Prostate gland (tissue), 2 donors: ENCODE measurements around the gene FNDC3B. TPM values are rescaled to one million over a fixed set of nuclear protein-coding genes. Genes with fewer than 3 reads are reported as not detected.
A peak's percentile ranks its signal among the peaks of the same experiment; 100 is the strongest.

Experiments
- DNase-seq: peaks from one replicate; pipeline ENCODE4 v3.0.0-alpha.2; 2019; ENCODE audit warnings: low spot score
- H3K27ac ChIP-seq, 2 donors: fragments of 200-600 bp; sonication (generic); 2 replicates each; pipeline ENCODE4 v1.5.1; 2017 to 2019
- H3K27me3 ChIP-seq: fragments of 200-600 bp; sonication (generic); replicated peaks from 2 replicates; pipeline ENCODE4 v1.5.1; 2019; ENCODE audit not compliant: insufficient read depth
- H3K36me3 ChIP-seq, 2 donors: fragments of 200-600 bp; sonication (generic); 1 replicate in 1 of 2; 2 replicates in 1 of 2; pipeline versions ENCODE4 v1.5.1 to v1.8.1; 2017 to 2019
- H3K4me1 ChIP-seq: fragments of 200-600 bp; sonication (generic); replicated peaks from 2 replicates; pipeline ENCODE4 v1.5.1; 2019
- H3K4me3 ChIP-seq, 2 donors: fragments of 200-600 bp; sonication (generic); 2 replicates each; pipeline ENCODE4 v1.5.1; 2017 to 2019
- H3K9me3 ChIP-seq: fragments of 200-600 bp; sonication (generic); 2 replicates; pipeline ENCODE4 v1.5.1; 2017
- POLR2A ChIP-seq: fragments of 450-650 bp; IDR thresholded peaks from one replicate; pipeline ENCODE4 v1.6.1; 2016; ENCODE audit warnings: antibody characterized with exemption, mild to moderate bottlenecking
- POLR2AphosphoS5 ChIP-seq: sonication (generic); formaldehyde crosslinking; IDR thresholded peaks from one replicate; pipeline ENCODE4 v1.6.1; 2017; ENCODE audit warnings: antibody characterized with exemption
- WGBS: methylation state at CpG from one replicate; pipeline ENCODE4 v1.1.5; 2018; 5-methylcytosine and 5-hydroxymethylcytosine counted together
- intact Hi-C: fragments of 100-400 bp; cut with DNase I; formaldehyde crosslinking; loops from one replicate; pipeline ENCODE4 v1.14.2; 2022
- total RNA-seq, 2 donors: library from RNA; depleted of rRNA; stranded (reverse); fragments of >200 nt; gene quantifications; one replicate each; pipeline ENCODE4 v1.1.0, GENCODE V29; 2016
- TF ChIP-seq, protein P1 (sequence below), 4 experiments: fragments of 200-600 bp in 2 of 4; fragments of 450-650 bp in 2 of 4; sonication (generic) in 2 of 4; IDR thresholded peaks; 1 replicate in 3 of 4; 2 replicates in 1 of 4; pipeline ENCODE4 v1.5.1; 2016 to 2019; ENCODE audit warnings: antibody characterized with exemption in 4 of 4, mild to moderate bottlenecking in 2 of 4, moderate library complexity in 2 of 4

The FNDC3B gene
- total RNA-seq, 2 donors from 2014 or later, result 35.9 to 62.4 TPM

DNA sequence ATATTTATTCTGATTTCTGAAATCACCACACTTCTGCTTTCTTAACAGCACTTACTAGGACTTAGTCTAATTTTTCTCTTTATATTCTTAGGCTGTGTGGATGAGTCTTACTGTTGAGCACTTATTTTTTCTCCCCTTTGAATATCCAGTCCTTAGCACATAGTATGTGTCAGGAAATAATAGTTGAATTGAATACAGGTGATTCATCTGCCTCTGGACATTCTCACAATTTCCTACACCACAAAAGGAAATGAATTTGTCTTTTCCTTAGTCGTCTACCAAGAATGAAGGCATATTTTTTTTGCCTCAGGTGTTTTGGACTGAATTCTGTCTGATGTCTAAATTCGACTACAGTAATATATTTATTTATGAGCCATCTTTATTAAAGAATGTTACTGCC lies 204.6 kb downstream of the FNDC3B start:
- H3K4me1 ChIP-seq, result no peaks in the 10 kb centered on the region
- H3K27me3 ChIP-seq, result no peaks in the 10 kb centered on the region
- no peaks in the 10 kb centered on the region for H3K9me3 ChIP-seq
- WGBS, result 45% methylated on average over 2 of the region's 2 CpGs
- intact Hi-C loops, result no loop called here
- H3K4me3 ChIP-seq, result no peak overlapping the region
- TF ChIP-seq POLR2A (no peak), POLR2AphosphoS5 (no peak)
- TF ChIP-seq, protein P1, sequence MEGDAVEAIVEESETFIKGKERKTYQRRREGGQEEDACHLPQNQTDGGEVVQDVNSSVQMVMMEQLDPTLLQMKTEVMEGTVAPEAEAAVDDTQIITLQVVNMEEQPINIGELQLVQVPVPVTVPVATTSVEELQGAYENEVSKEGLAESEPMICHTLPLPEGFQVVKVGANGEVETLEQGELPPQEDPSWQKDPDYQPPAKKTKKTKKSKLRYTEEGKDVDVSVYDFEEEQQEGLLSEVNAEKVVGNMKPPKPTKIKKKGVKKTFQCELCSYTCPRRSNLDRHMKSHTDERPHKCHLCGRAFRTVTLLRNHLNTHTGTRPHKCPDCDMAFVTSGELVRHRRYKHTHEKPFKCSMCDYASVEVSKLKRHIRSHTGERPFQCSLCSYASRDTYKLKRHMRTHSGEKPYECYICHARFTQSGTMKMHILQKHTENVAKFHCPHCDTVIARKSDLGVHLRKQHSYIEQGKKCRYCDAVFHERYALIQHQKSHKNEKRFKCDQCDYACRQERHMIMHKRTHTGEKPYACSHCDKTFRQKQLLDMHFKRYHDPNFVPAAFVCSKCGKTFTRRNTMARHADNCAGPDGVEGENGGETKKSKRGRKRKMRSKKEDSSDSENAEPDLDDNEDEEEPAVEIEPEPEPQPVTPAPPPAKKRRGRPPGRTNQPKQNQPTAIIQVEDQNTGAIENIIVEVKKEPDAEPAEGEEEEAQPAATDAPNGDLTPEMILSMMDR (IDR thresholded peaks at IDR 0.05), result no peak
- no peak for DNase-seq
- no peaks in the 10 kb centered on the region for H3K36me3 ChIP-seq
- H3K27ac ChIP-seq, result no peak overlapping the region

DNA sequence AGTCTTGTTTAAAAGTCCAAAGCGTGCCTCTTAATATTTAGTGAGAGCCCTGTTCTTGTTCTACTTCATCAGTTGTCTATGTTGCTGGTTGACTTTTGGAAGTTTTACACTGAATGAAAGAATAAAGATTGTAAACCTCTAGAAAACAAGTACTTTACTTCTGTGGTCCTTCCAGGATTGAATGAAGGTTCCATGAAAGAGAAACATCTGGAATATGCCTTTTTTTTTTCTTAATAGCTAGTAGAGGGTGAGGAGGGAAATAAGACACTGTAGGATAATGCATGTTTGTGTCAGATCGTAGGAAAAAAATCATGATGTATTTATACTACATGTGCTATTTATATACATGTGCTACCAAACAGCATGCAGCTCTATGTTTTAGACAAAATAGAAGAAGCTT lies 205.9 kb downstream of the FNDC3B start:
- WGBS, result 75% methylated on average over 2 of the region's 2 CpGs
- intact Hi-C loops, result no loop called here
- no peaks in the 10 kb centered on the region for H3K36me3 ChIP-seq

DNA sequence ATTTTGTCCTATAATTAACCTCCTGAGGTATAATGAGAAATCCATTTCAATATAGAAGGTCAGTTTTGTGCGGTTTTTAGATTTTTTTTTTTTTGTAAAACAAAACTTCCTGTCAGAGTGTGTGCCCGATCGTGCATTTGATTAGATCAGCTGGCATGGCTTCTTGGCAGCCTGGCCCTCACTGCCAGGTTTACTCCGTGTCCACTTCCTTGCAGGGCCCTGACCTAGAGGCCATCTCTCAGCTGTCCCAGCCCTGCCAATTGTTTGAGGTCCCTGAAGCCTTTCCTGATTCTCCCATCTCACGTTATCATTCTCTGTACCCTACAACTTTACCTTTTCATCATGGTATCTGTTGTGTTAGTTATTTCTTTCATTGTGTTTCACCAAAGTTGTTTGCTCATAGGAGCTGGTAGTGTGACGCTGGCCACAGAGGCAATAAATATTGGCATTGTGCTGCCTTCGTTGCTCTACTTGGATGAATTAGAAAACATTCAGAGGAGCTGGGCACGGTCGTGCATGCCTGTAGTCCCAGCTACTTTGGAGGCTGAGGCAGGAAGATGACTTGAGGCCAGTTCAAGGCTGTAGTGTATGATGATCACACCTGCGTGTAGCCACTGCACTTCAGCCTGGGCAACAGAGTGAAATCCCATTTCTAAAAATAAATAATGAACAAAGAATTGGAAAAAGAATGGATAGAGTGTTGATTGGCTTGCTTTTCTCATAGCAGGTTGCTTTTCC lies 206.9 kb downstream of the FNDC3B start:
- H3K27me3 ChIP-seq, result no peaks in the 10 kb centered on the region
- intact Hi-C loops, result no loop called here
- H3K4me3 ChIP-seq, result no peak overlapping the region
- TF ChIP-seq POLR2AphosphoS5, result peak; percentile 14
- TF ChIP-seq, protein P1 (IDR thresholded peaks at IDR 0.05), result no peak
- no peaks in the 10 kb centered on the region for H3K36me3 ChIP-seq
- WGBS, result 36% methylated on average over 10 of the region's 10 CpGs
- DNase-seq, result peak; percentile 31
- H3K4me1 ChIP-seq, result no peaks in the 10 kb centered on the region
- H3K9me3 ChIP-seq, result no peaks in the 10 kb centered on the region
- H3K27ac ChIP-seq, result peak overlapping the region in 1 of 2 donors; percentile 1

More for the DNA sequence above, 205.9 kb downstream of the FNDC3B start:
- Histone ChIP-seq H3K27me3 (no peaks in the 10 kb centered on the region), H3K27ac (no peak overlapping the region), H3K9me3 (no peaks in the 10 kb centered on the region), H3K4me3 (no peak overlapping the region), H3K4me1 (no peaks in the 10 kb centered on the region)
- TF ChIP-seq, protein P1 (IDR thresholded peaks at IDR 0.05), result no peak
- no peak for DNase-seq

DNA sequence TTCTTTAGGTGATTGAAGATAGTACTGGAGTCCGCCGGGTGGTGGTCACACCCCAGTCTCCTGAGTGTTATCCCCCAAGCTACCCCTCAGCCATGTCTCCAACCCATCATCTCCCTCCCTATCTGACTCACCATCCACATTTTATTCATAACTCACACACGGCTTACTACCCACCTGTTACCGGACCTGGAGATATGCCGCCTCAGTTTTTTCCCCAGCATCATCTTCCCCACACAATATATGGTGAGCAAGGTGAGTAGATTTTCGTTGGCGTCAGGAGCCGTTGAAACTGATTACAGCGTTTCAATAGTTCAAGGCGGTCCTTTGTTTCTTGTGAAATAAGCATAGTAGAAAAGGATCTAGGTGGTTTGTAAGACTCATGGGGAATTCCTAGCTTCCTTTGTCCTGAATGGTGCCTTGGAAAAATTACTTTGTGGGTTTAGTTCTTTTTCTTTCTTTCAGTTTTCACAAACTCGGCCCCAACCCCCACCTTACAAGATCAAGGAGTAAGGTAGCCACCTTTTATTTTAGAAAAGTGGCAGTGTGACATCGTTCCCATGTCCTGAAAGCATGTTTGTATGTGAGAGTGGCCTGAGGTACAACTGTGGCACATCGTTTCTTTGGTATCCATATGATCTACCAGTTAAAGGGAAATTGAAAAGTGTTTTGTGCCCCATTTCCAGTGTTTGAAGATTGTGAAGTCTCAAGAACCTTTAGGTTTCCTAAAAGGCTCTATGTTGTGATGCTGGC lies 208.3 kb downstream of the FNDC3B start:
- Histone ChIP-seq H3K27me3 (no peaks in the 10 kb centered on the region), H3K27ac (no peak overlapping the region), H3K4me1 (no peaks in the 10 kb centered on the region), H3K9me3 (no peaks in the 10 kb centered on the region), H3K4me3 (no peak overlapping the region), H3K36me3 (no peaks in the 10 kb centered on the region)
- intact Hi-C loops, result no loop called here
- WGBS, result 82% methylated on average over 13 of the region's 13 CpGs
- no peak for DNase-seq
- TF ChIP-seq POLR2AphosphoS5 (no peak), POLR2A (no peak)

DNA sequence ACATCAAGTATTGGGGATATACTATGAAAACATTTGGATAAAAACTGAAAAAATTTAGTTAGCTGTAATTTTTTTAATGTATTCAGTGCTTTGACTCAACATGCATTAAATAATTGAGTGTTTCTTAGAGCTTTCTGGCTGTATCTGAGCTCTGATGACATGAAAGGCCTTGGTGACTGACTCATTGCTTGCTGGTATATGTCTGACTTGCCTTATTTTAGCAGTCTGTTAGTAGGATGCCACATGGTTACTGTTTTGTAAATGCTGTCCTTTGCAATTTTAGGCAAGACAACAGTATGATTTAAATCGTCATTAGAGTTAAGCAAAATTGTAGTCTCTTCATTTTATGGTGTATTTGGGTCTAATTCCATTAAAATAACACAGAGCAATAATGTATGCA lies 209.7 kb downstream of the FNDC3B start:
- no peaks in the 10 kb centered on the region for H3K36me3 ChIP-seq
- no peaks in the 10 kb centered on the region for H3K9me3 ChIP-seq
- DNase-seq, result no peak
- 84% methylated on average over 1 of the region's 1 CpG for WGBS
- TF ChIP-seq POLR2AphosphoS5 (no peak), POLR2A (no peak)
- TF ChIP-seq, protein P1 (IDR thresholded peaks at IDR 0.05), result no peak
- no peak overlapping the region for H3K4me3 ChIP-seq
- no peaks in the 10 kb centered on the region for H3K27me3 ChIP-seq
- H3K27ac ChIP-seq, result no peak overlapping the region
- no peaks in the 10 kb centered on the region for H3K4me1 ChIP-seq
- intact Hi-C loops, result no loop called here
